Measurements from ENCODE around the gene PLEKHJ1.

Gene PLEKHJ1

DNA sequence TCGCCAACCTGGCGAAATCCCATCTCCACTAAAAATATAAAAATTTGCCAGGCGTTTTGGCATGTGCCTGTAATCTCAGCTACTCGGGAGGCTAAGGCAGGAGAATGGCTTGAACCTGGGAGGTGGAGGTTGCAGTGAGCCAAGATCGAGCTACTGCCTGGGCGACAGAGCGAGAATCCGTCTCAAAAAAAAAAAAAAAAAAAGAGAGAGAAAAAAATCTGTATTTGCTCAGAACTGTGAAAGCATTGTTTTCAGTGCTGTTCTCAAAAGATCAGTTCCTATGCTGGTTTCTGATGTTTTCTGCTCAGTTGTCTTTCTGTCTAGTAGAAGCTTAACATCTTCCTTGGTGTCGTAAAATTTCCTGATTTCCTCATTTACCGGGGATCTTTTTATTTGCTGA, 3.0 kb upstream of the PLEKHJ1 start:
- Mint-ChIP-seq H3K4me1 (peaks cover 62% of the 10 kb centered on the region), H3K27me3 (ENCODE audit: low read depth) (no peaks in the 10 kb centered on the region), H3K27ac (peak overlapping the region; percentile 98 to 100 (median 99)), H3K4me3 (peak overlapping the region; percentile 96 to 100 (median 97)), H3K36me3 (ENCODE audit: low read depth) (peaks cover 25% of the 10 kb centered on the region), H3K9me3 (no peaks in the 10 kb centered on the region)
- TF ChIP-seq, protein P1, sequence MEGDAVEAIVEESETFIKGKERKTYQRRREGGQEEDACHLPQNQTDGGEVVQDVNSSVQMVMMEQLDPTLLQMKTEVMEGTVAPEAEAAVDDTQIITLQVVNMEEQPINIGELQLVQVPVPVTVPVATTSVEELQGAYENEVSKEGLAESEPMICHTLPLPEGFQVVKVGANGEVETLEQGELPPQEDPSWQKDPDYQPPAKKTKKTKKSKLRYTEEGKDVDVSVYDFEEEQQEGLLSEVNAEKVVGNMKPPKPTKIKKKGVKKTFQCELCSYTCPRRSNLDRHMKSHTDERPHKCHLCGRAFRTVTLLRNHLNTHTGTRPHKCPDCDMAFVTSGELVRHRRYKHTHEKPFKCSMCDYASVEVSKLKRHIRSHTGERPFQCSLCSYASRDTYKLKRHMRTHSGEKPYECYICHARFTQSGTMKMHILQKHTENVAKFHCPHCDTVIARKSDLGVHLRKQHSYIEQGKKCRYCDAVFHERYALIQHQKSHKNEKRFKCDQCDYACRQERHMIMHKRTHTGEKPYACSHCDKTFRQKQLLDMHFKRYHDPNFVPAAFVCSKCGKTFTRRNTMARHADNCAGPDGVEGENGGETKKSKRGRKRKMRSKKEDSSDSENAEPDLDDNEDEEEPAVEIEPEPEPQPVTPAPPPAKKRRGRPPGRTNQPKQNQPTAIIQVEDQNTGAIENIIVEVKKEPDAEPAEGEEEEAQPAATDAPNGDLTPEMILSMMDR (IDR thresholded peaks at IDR 0.05; ENCODE audit: unreplicated experiment in 3 of 3) = no peak

DNA sequence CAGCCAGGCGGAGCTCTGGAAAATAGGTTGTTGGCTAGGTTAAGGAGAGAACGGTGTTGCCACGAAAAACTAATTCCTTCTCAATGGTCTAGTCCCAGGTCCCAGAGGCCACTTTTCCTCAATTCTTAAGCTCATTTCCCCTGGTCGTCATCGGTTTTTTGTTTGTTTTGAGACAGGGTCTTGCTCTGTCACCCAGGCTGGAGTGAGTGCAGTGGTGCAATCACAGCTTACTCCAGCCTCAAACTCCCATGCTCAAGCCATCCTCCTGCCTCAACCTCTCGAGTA, 1.7 kb upstream of the PLEKHJ1 start:
- Mint-ChIP-seq H3K4me1 (peaks cover 60% of the 10 kb centered on the region), H3K36me3 (ENCODE audit: low read depth) (peaks cover 27% of the 10 kb centered on the region), H3K4me3 (peak overlapping the region; percentile 96 to 100 (median 97)), H3K27me3 (ENCODE audit: low read depth) (no peaks in the 10 kb centered on the region), H3K27ac (peak overlapping the region; percentile 99 to 100 (median 99)), H3K9me3 (no peaks in the 10 kb centered on the region)
- TF ChIP-seq, protein P1 (IDR thresholded peaks at IDR 0.05; ENCODE audit: unreplicated experiment in 3 of 3) = no peak

GRCh38 chr19:2237051-2237868, 1.1 kb upstream of the PLEKHJ1 start:
- Mint-ChIP-seq H3K4me1 (peaks cover 55% of the 10 kb centered on the region), H3K36me3 (ENCODE audit: low read depth) (peaks cover 22% of the 10 kb centered on the region), H3K27ac (peak overlapping the region; percentile 99 to 100 (median 99)), H3K9me3 (no peaks in the 10 kb centered on the region), H3K27me3 (ENCODE audit: low read depth) (no peaks in the 10 kb centered on the region), H3K4me3 (peak overlapping the region; percentile 96 to 100 (median 97))
- TF ChIP-seq, protein P1 (IDR thresholded peaks at IDR 0.05; ENCODE audit: unreplicated experiment in 3 of 3) = no peak

DNA sequence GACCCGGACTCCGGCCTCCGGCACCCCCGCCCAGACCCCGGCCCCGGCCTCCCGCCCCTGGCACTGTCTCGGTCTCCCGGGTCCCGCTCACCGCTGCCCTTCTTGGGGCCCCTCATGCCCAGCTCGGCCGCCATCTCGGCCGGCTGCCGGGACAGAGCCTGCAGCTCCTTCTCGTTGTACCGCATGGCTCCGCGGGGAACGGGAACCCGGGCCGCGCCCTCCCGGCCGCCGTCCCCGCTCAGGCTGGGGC, 140 bp downstream of the PLEKHJ1 start:
- TF ChIP-seq, protein P1 (IDR thresholded peaks at IDR 0.05; ENCODE audit: unreplicated experiment in 3 of 3) = no peak
- Mint-ChIP-seq H3K9me3 (no peaks in the 10 kb centered on the region), H3K27ac (peak overlapping the region; percentile 99 to 100 (median 99)), H3K36me3 (ENCODE audit: low read depth) (peaks cover 21% of the 10 kb centered on the region), H3K4me3 (peak overlapping the region; percentile 96 to 100 (median 97)), H3K27me3 (ENCODE audit: low read depth) (no peaks in the 10 kb centered on the region), H3K4me1 (peaks cover 46% of the 10 kb centered on the region)

DNA sequence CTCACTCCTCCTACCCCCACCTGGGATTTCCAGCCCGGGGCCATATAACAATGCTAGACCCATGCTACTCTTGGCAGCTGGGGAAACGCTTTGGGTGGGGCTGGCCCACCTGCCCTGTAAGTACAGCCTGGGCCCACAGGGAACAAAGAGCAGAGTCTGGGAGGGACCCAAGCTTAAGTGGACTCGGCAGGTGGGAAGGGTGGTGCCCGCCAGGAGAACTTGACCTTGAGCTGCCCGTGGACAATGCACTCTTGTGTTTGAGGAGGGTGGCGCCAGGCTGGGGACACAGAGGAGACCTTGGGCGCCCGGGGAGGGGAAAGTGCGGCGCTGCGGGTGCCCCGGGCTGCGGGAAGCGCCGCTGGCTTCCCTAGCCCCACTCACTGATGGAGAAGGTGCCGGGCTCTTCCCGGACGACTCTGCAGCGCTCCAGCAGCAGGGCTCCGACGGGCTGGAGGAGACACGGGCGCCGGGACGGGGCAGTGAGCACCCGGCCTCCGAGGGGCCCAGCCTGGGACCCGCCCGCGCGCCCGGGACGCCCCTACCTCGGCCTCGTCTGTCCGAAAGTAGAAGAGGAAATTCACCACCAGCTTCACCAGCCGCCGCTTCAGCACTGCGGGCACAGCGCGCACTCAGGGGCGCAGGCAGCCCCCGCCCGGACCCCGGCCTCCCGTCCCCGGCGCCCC, 607 bp downstream of the PLEKHJ1 start:
- Mint-ChIP-seq H3K4me3 (peak overlapping the region; percentile 97 to 100 (median 98)), H3K27me3 (ENCODE audit: low read depth) (no peaks in the 10 kb centered on the region), H3K9me3 (no peaks in the 10 kb centered on the region), H3K4me1 (peaks cover 42% of the 10 kb centered on the region), H3K36me3 (ENCODE audit: low read depth) (peaks cover 22% of the 10 kb centered on the region), H3K27ac (peak overlapping the region; percentile 89 to 97 (median 94))
- TF ChIP-seq, protein P1 (IDR thresholded peaks at IDR 0.05; ENCODE audit: unreplicated experiment in 3 of 3) = no peak

All from nephron (organoid).